ENCODE results near the gene ZBTB20. TPM values are rescaled to one million over a fixed set of nuclear protein-coding genes. Genes with fewer than 3 reads are reported as not detected.

Gene ZBTB20
- total and polyA plus RNA-seq, 2 of the 4 experiments (the other 2 are of a cell fraction) = 0.75 to 14.7 TPM

GRCh38 chr3:114460459-114460858 is 686.6 kb downstream of the ZBTB20 start:
- no peak overlapping the region for H3K9ac ChIP-seq (ENCODE audit: low read depth, low read length)
- H3K4ac ChIP-seq (ENCODE audit: low read depth, low read length) = no peak overlapping the region
- H3K4me2 ChIP-seq (ENCODE audit: low read depth, low read length) = no peak overlapping the region
- no peaks in the 10 kb centered on the region for H3K9me3 ChIP-seq (ENCODE audit: control insufficient read depth, insufficient read depth, low read length)
- TF ChIP-seq FOS (IDR thresholded peaks at IDR 0.05; ENCODE audit: low read depth, low read length) (no peak), NFE2L2 (IDR thresholded peaks at IDR 0.05; ENCODE audit: low read depth, low read length) (no peak), SMC3 (IDR thresholded peaks at IDR 0.05; ENCODE audit: low read depth, low read length) (no peak), MAFK (IDR thresholded peaks at IDR 0.05; ENCODE audit: low read depth, low read length) (no peak), CHD1 (IDR thresholded peaks at IDR 0.05; ENCODE audit: low read depth, low read length) (no peak), RCOR1 (IDR thresholded peaks at IDR 0.05; ENCODE audit: insufficient replicate concordance, low read length) (no peak), USF2 (IDR thresholded peaks at IDR 0.05; ENCODE audit: low read depth, low read length) (no peak), ELK1 (IDR thresholded peaks at IDR 0.05; ENCODE audit: borderline replicate concordance, low read depth, low read length) (no peak)
- H3K27ac ChIP-seq (ENCODE audit: insufficient read depth, low read length) = no peak overlapping the region
- H3K9me1 ChIP-seq (ENCODE audit: insufficient read depth, low read length) = no peaks in the 10 kb centered on the region; the same call in 1 of the 2 replicates
- no peak overlapping the region for H2BK15ac ChIP-seq (ENCODE audit: low read depth, low read length)
- no peaks in the 10 kb centered on the region for H3K4me1 ChIP-seq (ENCODE audit: control insufficient read depth, insufficient read depth, low read length)
- H4K20me1 ChIP-seq (ENCODE audit: insufficient read depth, low read length) = no peaks in the 10 kb centered on the region
- CTCF ChIA-PET = no interaction called here
- H4K91ac ChIP-seq (ENCODE audit: insufficient read depth, low read depth, low read length) = no peak overlapping the region
- H2BK5ac ChIP-seq (ENCODE audit: low read depth, low read length, poor library complexity, severe bottlenecking) = no peak overlapping the region
- in situ Hi-C loops (cut with MboI; ENCODE audit: low sequenced_read_pairs) = no loop called here
- no peak overlapping the region for H2AK9ac ChIP-seq (replicated peaks; ENCODE audit: low read depth, low read length, poor library complexity)
- no peak overlapping the region for H4K8ac ChIP-seq (ENCODE audit: low read depth in 2 of 2, low read length in 2 of 2)
- H3K36me3 ChIP-seq (ENCODE audit: control insufficient read depth, insufficient read depth, low read length) = no peaks in the 10 kb centered on the region; the same call in 1 of the 2 replicates
- BruUV-seq (replicated peaks) = no TSS peak
- H3K56ac ChIP-seq (ENCODE audit: extremely low read depth, insufficient read depth, low read length) = no peak overlapping the region
- H3K23ac ChIP-seq (ENCODE audit: low read depth, low read length) = no peak overlapping the region
- H3K18ac ChIP-seq (ENCODE audit: low read depth, low read length) = no peak overlapping the region
- dilution Hi-C loops (cut with HindIII; ENCODE audit: low sequenced_read_pairs, unreplicated experiment) = no loop called here
- intact Hi-C loops (cut with micrococcal nuclease) = no loop called here
- no peak overlapping the region for H4K5ac ChIP-seq (ENCODE audit: low read depth, low read length)
- H2BK20ac ChIP-seq (ENCODE audit: low read depth, low read length) = no peak overlapping the region
- no peak overlapping the region for H3K14ac ChIP-seq (replicated peaks; ENCODE audit: low read depth, low read length)
- no peak overlapping the region for H3K4me3 ChIP-seq (ENCODE audit: insufficient read depth, low read depth, low read length)
- no peak overlapping the region for H2BK120ac ChIP-seq (ENCODE audit: low read depth, low read length)
- POLR2A ChIA-PET (ENCODE audit: unreplicated experiment) = no interaction called here
- H3K27me3 ChIP-seq (ENCODE audit: control insufficient read depth, insufficient read depth, low read length) = no peaks in the 10 kb centered on the region
- DNase-seq = no peak
- H2AFZ ChIP-seq (replicated peaks; ENCODE audit: low read length, poor library complexity) = no peak overlapping the region
- no peak overlapping the region for H2AK5ac ChIP-seq (ENCODE audit: low read depth, low read length)
- ATAC-seq (ENCODE audit: low read depth) = no peak
- WGBS, 2 experiments (ENCODE audit: extremely low coverage in 2 of 2, insufficient read length in 1 of 2) = no CpG with 5 or more reads among the region's 1 CpG
- H3K79me1 ChIP-seq (ENCODE audit: low read depth in 1 of 2, low read length in 2 of 2) = peaks cover 6 to 23% of the 10 kb centered on the region in 2 experiments

All from IMR-90 (cell line).